ENCODE data around the gene ESR1. TPM values are rescaled to one million over a fixed set of nuclear protein-coding genes. Genes with fewer than 3 reads are reported as not detected.
A peak's percentile ranks its signal among the peaks of the same experiment; 100 is the strongest.

The ESR1 gene
- total RNA-seq, 1 experiment from 2014 or later, result not detected

GRCh38 chr6:151900256-151900655 is 92.8 kb downstream of the ESR1 start:
- Histone ChIP-seq H3K9me3 (ENCODE audit: control insufficient read depth, low read depth, low read length) (no peaks in the 10 kb centered on the region), H4K5ac (ENCODE audit: insufficient read length, low read depth, low read length) (no peak overlapping the region)
- peak overlapping the region in 2 of 3 experiments; percentile 30; a peak in 2 of 7 replicates for H3K27ac Mint-ChIP-seq

More at GRCh38 chr6:151900256-151900655, 92.8 kb downstream of the ESR1 start:
- H4K20me1 ChIP-seq (ENCODE audit: control insufficient read depth, insufficient read depth, insufficient read length), result no peaks in the 10 kb centered on the region
- H2BK5ac ChIP-seq (ENCODE audit: insufficient read length, low read length), result no peak overlapping the region
- H3K9ac ChIP-seq (ENCODE audit: extremely low read depth, insufficient read length, low read length), result no peak overlapping the region
- no peak overlapping the region for H2BK120ac ChIP-seq (ENCODE audit: low read depth, low read length, poor library complexity, severe bottlenecking)
- H3K27ac ChIP-seq (ENCODE audit: insufficient read length, low read depth, low read length), result no peak overlapping the region
- H3K4me1 Mint-ChIP-seq, result peaks cover 11 to 14% of the 10 kb centered on the region in 2 experiments
- no peaks in the 10 kb centered on the region for H3K27me3 Mint-ChIP-seq (ENCODE audit: low read depth)
- no peak overlapping the region for H2BK20ac ChIP-seq (ENCODE audit: low read depth, low read length, poor library complexity, severe bottlenecking)
- H3K4ac ChIP-seq (ENCODE audit: low read depth, low read length), result no peak overlapping the region
- no peaks in the 10 kb centered on the region for H3K27me3 ChIP-seq (ENCODE audit: insufficient read depth, low read length)
- no peak overlapping the region for H3K23ac ChIP-seq (ENCODE audit: insufficient read length, low read depth, low read length)
- no CpG with 5 or more reads among the region's 2 CpGs for WGBS (ENCODE audit: extremely low coverage, insufficient read length, low lambda C conversion rate)
- no peak for TF ChIP-seq CTCF (conservative IDR thresholded peaks at IDR 0.05)
- no peak overlapping the region for H3T11ph ChIP-seq (ENCODE audit: low read length)
- no peak overlapping the region for H3K56ac ChIP-seq (ENCODE audit: insufficient read length, low read depth, low read length)
- H3K36me3 Mint-ChIP-seq (ENCODE audit: insufficient read depth in 1 of 3, low read depth in 3 of 3), result peaks cover 5 to 14% (median 10%) of the 10 kb centered on the region in 3 experiments
- H3K79me1 ChIP-seq (ENCODE audit: insufficient read depth, low read depth, low read length, poor library complexity, severe bottlenecking), result no peaks in the 10 kb centered on the region
- H3K23me2 ChIP-seq (ENCODE audit: insufficient read length, low read depth, low read length, poor library complexity, severe bottlenecking), result no peaks in the 10 kb centered on the region
- no peak overlapping the region for H3K18ac ChIP-seq (ENCODE audit: insufficient read length, low read depth, low read length)
- no peak overlapping the region for H2AK5ac ChIP-seq (ENCODE audit: insufficient read length, low read length)
- H3K4me2 ChIP-seq (ENCODE audit: insufficient read depth, insufficient read length, low read length), result no peak overlapping the region
- H2BK12ac ChIP-seq (ENCODE audit: insufficient read length, low read depth, low read length), result no peak overlapping the region
- no peak for DNase-seq
- no peak overlapping the region for H4K8ac ChIP-seq (replicated peaks; ENCODE audit: insufficient read length, low read depth, low read length)
- H3K14ac ChIP-seq (ENCODE audit: insufficient read depth, low read length), result no peak overlapping the region
- no peak overlapping the region for H4K91ac ChIP-seq (ENCODE audit: insufficient read length, low read depth, low read length)
- no peak overlapping the region for H3K4me3 Mint-ChIP-seq
- no peak overlapping the region for H2AFZ ChIP-seq (ENCODE audit: low read length)
- H3K4me1 ChIP-seq (ENCODE audit: insufficient read depth, low read length), result no peaks in the 10 kb centered on the region
- H2BK15ac ChIP-seq (ENCODE audit: low read depth, low read length), result no peak overlapping the region
- H3K79me2 ChIP-seq (ENCODE audit: insufficient read depth, low read length), result no peaks in the 10 kb centered on the region
- peaks cover 14 to 15% of the 10 kb centered on the region in 2 experiments for H3K9me3 Mint-ChIP-seq
